ENCODE data around the gene LYAR.

GRCh38 chr4:4254199-4254598, 35.8 kb downstream of the LYAR start:
- no peak for TF ChIP-seq CTCF (conservative IDR thresholded peaks at IDR 0.05; ENCODE audit: low read length)
- TF ChIP-seq EZH2phosphoT487 (IDR thresholded peaks at IDR 0.05; ENCODE audit: borderline replicate concordance): no peak
